MCF 10A (cell line): Measurements from ENCODE around the gene EFCAB10. TPM values are rescaled to one million over a fixed set of nuclear protein-coding genes. Genes with fewer than 3 reads are reported as not detected.
"Not testable (repeated sequence)": the region's sequence is repeated elsewhere in the genome, so short reads cannot be mapped to it uniquely, and the experiment has no call there.

Source experiments
- BruUV-seq: library from RNA; stranded (reverse); fragments of 400-500 nt; replicated peaks from 2 replicates; lab custom pipeline; 2021; lab: Mats Ljungman, UMichigan
- CTCF ChIA-PET: fragments of 300-600 bp; sonication (Branson Sonifier 250); formaldehyde crosslinking; extraction: SDS; loops from one replicate; lab custom pipeline; 2021; ENCODE audit warnings: antibody characterized with exemption, inconsistent platforms; lab: Yijun Ruan, JAX
- POLR2A ChIA-PET: fragments of 300-600, 350-650 bp; sonication (Branson Sonifier 250); formaldehyde crosslinking; extraction: SDS; loops from one replicate; lab custom pipeline; 2020; ENCODE audit warnings: antibody characterized with exemption, inconsistent platforms; lab: Yijun Ruan, JAX
- DNase-seq: peaks from one replicate; pipeline ENCODE4 v3.0.0-alpha.2; 2018; ENCODE audit not compliant: unreplicated experiment
- H3K27ac Mint-ChIP-seq: one replicate; pipeline ENCODE4 v1.8.0; 2022; ENCODE audit warnings: mild to moderate bottlenecking, low read depth, mixed read lengths; ENCODE audit not compliant: unreplicated experiment
- H3K27me3 Mint-ChIP-seq: one replicate; pipeline ENCODE4 v1.8.0; 2022; ENCODE audit warnings: mixed read lengths; ENCODE audit not compliant: insufficient read depth, unreplicated experiment
- H3K36me3 Mint-ChIP-seq: one replicate; pipeline ENCODE4 v1.8.0; 2022; ENCODE audit warnings: mild to moderate bottlenecking, moderate library complexity, mixed read lengths; ENCODE audit not compliant: insufficient read depth, unreplicated experiment
- H3K4me1 Mint-ChIP-seq: one replicate; pipeline ENCODE4 v1.8.0; 2022; ENCODE audit warnings: mixed read lengths; ENCODE audit not compliant: insufficient read depth, unreplicated experiment
- H3K4me3 Mint-ChIP-seq: one replicate; pipeline ENCODE4 v1.8.0; 2022; ENCODE audit warnings: mild to moderate bottlenecking, moderate library complexity, mixed read lengths; ENCODE audit not compliant: unreplicated experiment
- H3K9me3 Mint-ChIP-seq: one replicate; pipeline ENCODE4 v1.8.0; 2022; ENCODE audit warnings: mixed read lengths; ENCODE audit not compliant: unreplicated experiment
- intact Hi-C: fragments of 100-400 bp; cut with micrococcal nuclease; formaldehyde crosslinking; loops from 2 replicates; pipeline ENCODE4 v1.14.1; 2022
- total RNA-seq: library from RNA; stranded (reverse); gene quantifications from 2 replicates; pipeline ENCODE4 v1.2.3, GENCODE V29; 2022
- TF ChIP-seq, protein P1 (sequence below): fragments of 200-600 bp; IDR thresholded peaks from one replicate; pipeline ENCODE4 v1.8.0; 2022; ENCODE audit warnings: antibody characterized with exemption, mild to moderate bottlenecking; ENCODE audit not compliant: unreplicated experiment

Gene EFCAB10
- total RNA-seq, 1 experiment from 2014 or later, result not detected

DNA sequence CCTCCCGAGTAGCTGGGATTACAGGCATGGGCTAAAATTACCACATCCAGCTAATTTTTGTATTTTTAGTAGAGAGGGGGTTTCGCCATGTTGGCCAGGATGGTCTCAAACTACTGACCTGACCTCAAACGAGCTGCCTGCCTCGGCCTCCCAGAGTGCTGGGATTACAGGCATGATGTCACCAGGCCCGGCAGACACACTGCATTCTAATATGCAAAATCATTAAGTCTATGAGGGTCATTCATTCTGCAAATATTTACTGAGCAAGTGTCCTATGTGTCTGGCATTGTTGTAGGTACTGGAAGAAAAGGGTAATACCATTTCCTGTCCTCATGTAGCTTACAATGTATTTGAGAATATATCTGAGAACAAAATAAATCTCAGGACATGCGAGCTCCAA is 61.9 kb downstream of the EFCAB10 start:
- Mint-ChIP-seq H3K27ac (peak overlapping the region; percentile 66), H3K27me3 (no peaks in the 10 kb centered on the region), H3K36me3 (peaks cover 29% of the 10 kb centered on the region), H3K4me1 (peaks cover 6% of the 10 kb centered on the region), H3K9me3 (no peaks in the 10 kb centered on the region), H3K4me3 (peak overlapping the region; percentile 46)
- CTCF ChIA-PET, result interaction anchor here (0.8 to 3.7 kb wide), 4 partner anchors 10 to 14 kb away, joined by 3 to 20 read pairs (median 4); partner anchors contain the start of gene RINT1
- TF ChIP-seq, protein P1, sequence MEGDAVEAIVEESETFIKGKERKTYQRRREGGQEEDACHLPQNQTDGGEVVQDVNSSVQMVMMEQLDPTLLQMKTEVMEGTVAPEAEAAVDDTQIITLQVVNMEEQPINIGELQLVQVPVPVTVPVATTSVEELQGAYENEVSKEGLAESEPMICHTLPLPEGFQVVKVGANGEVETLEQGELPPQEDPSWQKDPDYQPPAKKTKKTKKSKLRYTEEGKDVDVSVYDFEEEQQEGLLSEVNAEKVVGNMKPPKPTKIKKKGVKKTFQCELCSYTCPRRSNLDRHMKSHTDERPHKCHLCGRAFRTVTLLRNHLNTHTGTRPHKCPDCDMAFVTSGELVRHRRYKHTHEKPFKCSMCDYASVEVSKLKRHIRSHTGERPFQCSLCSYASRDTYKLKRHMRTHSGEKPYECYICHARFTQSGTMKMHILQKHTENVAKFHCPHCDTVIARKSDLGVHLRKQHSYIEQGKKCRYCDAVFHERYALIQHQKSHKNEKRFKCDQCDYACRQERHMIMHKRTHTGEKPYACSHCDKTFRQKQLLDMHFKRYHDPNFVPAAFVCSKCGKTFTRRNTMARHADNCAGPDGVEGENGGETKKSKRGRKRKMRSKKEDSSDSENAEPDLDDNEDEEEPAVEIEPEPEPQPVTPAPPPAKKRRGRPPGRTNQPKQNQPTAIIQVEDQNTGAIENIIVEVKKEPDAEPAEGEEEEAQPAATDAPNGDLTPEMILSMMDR, result no peak
- no peak for DNase-seq
- TSS peak; percentile 22 for BruUV-seq
- POLR2A ChIA-PET, result interaction anchor here (0.6 to 0.9 kb wide), 3 partner anchors 11 to 16 kb away, joined by 3 read pairs; no protein-coding TSS in a partner anchor
- intact Hi-C loops, result no loop called here

DNA sequence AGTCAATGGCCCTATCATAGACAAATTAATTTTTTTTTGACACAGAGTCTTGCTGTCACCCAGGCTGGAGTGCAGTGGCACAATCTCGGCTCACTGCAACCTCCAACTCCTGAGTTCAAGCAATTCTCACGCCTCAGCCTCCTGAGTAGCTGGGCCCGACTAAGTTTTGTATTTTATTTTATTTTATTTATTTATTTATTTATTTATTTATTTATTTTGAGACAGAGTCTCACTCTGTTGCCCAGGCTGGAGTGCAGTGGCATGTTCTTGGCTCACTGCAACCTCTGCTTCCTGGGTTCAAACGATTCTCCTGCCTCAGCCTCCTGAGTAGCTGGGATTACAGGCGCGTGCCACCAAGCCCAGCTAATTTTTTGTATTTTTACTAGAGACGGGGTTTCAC is 65.7 kb downstream of the EFCAB10 start:
- intact Hi-C loops, BruUV-seq, DNase-seq, POLR2A ChIA-PET, H3K27ac Mint-ChIP-seq, H3K4me3 Mint-ChIP-seq, H3K27me3 Mint-ChIP-seq, H3K9me3 Mint-ChIP-seq: not testable (repeated sequence)
- Mint-ChIP-seq H3K4me1 (peaks cover 15% of the 10 kb centered on the region), H3K36me3 (peaks cover 44% of the 10 kb centered on the region)
- CTCF ChIA-PET, result interaction anchor here (0.7 kb wide), 1 partner anchor 14 kb away, joined by 3 read pairs; no protein-coding TSS in a partner anchor

Other genes starting within 250 kb of the EFCAB10 start
- 54.4 and 60.8 TPM in 2 replicates for gene SRPK2, start 192.6 kb downstream of the EFCAB10 start, total RNA-seq
- gene PUS7, start 59.2 kb downstream of the EFCAB10 start, total RNA-seq, result 24.3 and 29.7 TPM in 2 replicates
- gene RINT1, start 49.3 kb downstream of the EFCAB10 start, total RNA-seq, result 26.9 and 29.2 TPM in 2 replicates